Testis (tissue), 3 donors: ENCODE measurements around the gene TBC1D8B. TPM values are rescaled to one million over a fixed set of nuclear protein-coding genes. Genes with fewer than 3 reads are reported as not detected.

Source experiments
- DNase-seq: peaks from one replicate; pipeline ENCODE4 v3.0.0-alpha.2; 2019
- H3K27ac ChIP-seq, 2 donors: fragments of 200-600 bp; sonication (generic); one replicate each; pipeline ENCODE4 v1.5.1; 2019
- H3K27me3 ChIP-seq: fragments of 200-600 bp; sonication (generic); one replicate; pipeline ENCODE4 v1.5.1; 2019
- H3K36me3 ChIP-seq: fragments of 200-600 bp; sonication (generic); one replicate; pipeline ENCODE4 v1.5.1; 2017; ENCODE audit warnings: low read depth; ENCODE audit errors: missing control alignments
- H3K4me1 ChIP-seq: fragments of 200-600 bp; sonication (generic); one replicate; pipeline ENCODE4 v1.5.1; 2019
- H3K4me3 ChIP-seq, 2 donors: fragments of 200-600 bp; sonication (generic); one replicate each; pipeline ENCODE4 v1.5.1; 2017 to 2019
- H3K9me3 ChIP-seq: fragments of 200-600 bp; sonication (generic); one replicate; pipeline ENCODE4 v1.5.1; 2017
- CTCF ChIP-seq, 3 experiments: fragments of 450-650 bp in 2 of 3; fragments of 200-600 bp in 1 of 3; sonication (generic) in 1 of 3; IDR thresholded peaks; one replicate each; pipeline ENCODE4 v1.5.1; 2016 to 2019; ENCODE audit warnings: antibody characterized with exemption in 3 of 3, mild to moderate bottlenecking in 2 of 3, moderate library complexity in 1 of 3
- POLR2A ChIP-seq: fragments of 450-650 bp; IDR thresholded peaks from one replicate; pipeline ENCODE4 v1.6.1; 2017; ENCODE audit warnings: antibody characterized with exemption, mild to moderate bottlenecking, moderate library complexity
- WGBS, 2 donors: methylation state at CpG; one replicate each; pipeline ENCODE4 v1.1.5; 2018; 5-methylcytosine and 5-hydroxymethylcytosine counted together
- intact Hi-C: fragments of 100-400 bp; cut with DNase I; formaldehyde crosslinking; loops from one replicate; pipeline ENCODE4 v1.15.1; 2023; ENCODE audit warnings: low total_unique reads
- polyA plus RNA-seq: library from polyadenylated mRNA; stranded (reverse); fragments of 350-450 nt; fragmentation: Illumina TruSeq; extraction: RNeasy Lipid Tissue Mini Kit (QIAGEN cat#74804); gene quantifications from one replicate; pipeline ENCODE4 v1.2.3, GENCODE V29; 2014; ENCODE audit warnings: low read depth, low replicate concordance; ENCODE audit not compliant: insufficient read depth
- total RNA-seq, 2 donors: library from RNA; depleted of rRNA; stranded (reverse); fragments of >200 nt; gene quantifications; one replicate each; pipeline ENCODE4 v1.2.3, GENCODE V29; 2016

Gene TBC1D8B
- total and polyA plus RNA-seq, 3 donors from 2014 or later, result 6.1 to 27.0 (median 23.8) TPM

GRCh38 chrX:106919932-106920452 lies 117.5 kb downstream of the TBC1D8B start, which contains the start of gene CLDN2:
CLDN2 (plus strand) TSS chrX:106920402; CDS start chrX:106928229, 7,827 bp downstream.
- no peaks in the 10 kb centered on the region for H3K9me3 ChIP-seq
- no peaks in the 10 kb centered on the region for H3K36me3 ChIP-seq
- no peak within 1 kb of the TSS for H3K27ac ChIP-seq
- WGBS, 2 donors, result 67 to 72% methylated on average over 2 of the region's 2 CpGs
- no peaks in the 10 kb centered on the region for H3K4me1 ChIP-seq
- intact Hi-C loops, result no loop called here
- TF ChIP-seq CTCF (IDR thresholded peaks at IDR 0.05), result no peak
- no peak for TF ChIP-seq POLR2A
- DNase-seq, result no peak
- H3K4me3 ChIP-seq, result no peak within 1 kb of the TSS
- H3K27me3 ChIP-seq, result no peaks in the 10 kb centered on the region

GRCh38 chrX:106921637-106922036 lies 119.2 kb downstream of the TBC1D8B start:
- Histone ChIP-seq H3K4me1 (no peaks in the 10 kb centered on the region), H3K27me3 (no peaks in the 10 kb centered on the region), H3K4me3 (no peak overlapping the region), H3K9me3 (no peaks in the 10 kb centered on the region), H3K27ac (no peak overlapping the region), H3K36me3 (no peaks in the 10 kb centered on the region)
- WGBS, 2 donors, result 33 to 43% methylated on average over 1 to 2 of the region's 2 CpGs
- intact Hi-C loops, result no loop called here
- TF ChIP-seq CTCF (IDR thresholded peaks at IDR 0.05), result no peak
- TF ChIP-seq POLR2A, result no peak
- peak; percentile 34 for DNase-seq

Other genes with a start within 250 kb of the TBC1D8B start
- gene RADX, start 190.7 kb upstream of the TBC1D8B start, total RNA-seq, result 1 to 10 TPM; 7.4 to 9.4 TPM
- gene RADX, start 190.7 kb upstream of the TBC1D8B start, polyA plus RNA-seq, result 6.2 TPM
- 1 to 10 TPM; 1.4 to 1.5 TPM for gene RNF128, start 76.0 kb upstream of the TBC1D8B start, total RNA-seq
- 1.5 TPM for gene RNF128, start 76.0 kb upstream of the TBC1D8B start, polyA plus RNA-seq
- not detected for gene RIPPLY1, start 100.7 kb downstream of the TBC1D8B start, total RNA-seq
- not detected for gene RIPPLY1, start 100.7 kb downstream of the TBC1D8B start, polyA plus RNA-seq
- gene CLDN2, start 117.7 kb downstream of the TBC1D8B start, total RNA-seq, result not detected
- gene CLDN2, start 117.7 kb downstream of the TBC1D8B start, polyA plus RNA-seq, result 6.5 TPM
- 10 to 100 TPM; 46.0 to 51.9 TPM for gene MORC4, start 197.5 kb downstream of the TBC1D8B start, total RNA-seq
- gene MORC4, start 197.5 kb downstream of the TBC1D8B start, polyA plus RNA-seq, result 29.4 TPM